HCT116 (cell line): Measurements from ENCODE around the gene STK32C. TPM values are rescaled to one million over a fixed set of nuclear protein-coding genes. Genes with fewer than 3 reads are reported as not detected.

Source experiments
- ATAC-seq: fragments of 200-7000 bp; cut with Tn5 transposase; 2 replicates; pipeline ENCODE4 v1.9.1; 2020; ENCODE audit warnings: mild to moderate bottlenecking, moderate library complexity
- BruUV-seq: library from RNA; stranded (reverse); fragments of 400-500 nt; replicated peaks from 2 replicates; lab custom pipeline; 2021; lab: Mats Ljungman, UMichigan
- CTCF ChIA-PET: fragments of 300-600 bp; sonication (Branson Sonifier 250); formaldehyde crosslinking; loops from one replicate; lab custom pipeline; 2021; ENCODE audit warnings: antibody characterized with exemption; lab: Charles Lee
- POLR2A ChIA-PET: fragments of 300-600, 350-600 bp; sonication (Branson Sonifier 250); formaldehyde crosslinking; loops from one replicate; lab custom pipeline; 2021; ENCODE audit warnings: antibody characterized with exemption; lab: Charles Lee
- RAD21 ChIA-PET, 2 experiments: fragments of 300-600 bp; sonication (Branson Sonifier 250); formaldehyde crosslinking; loops; one replicate each; lab custom pipeline; 2023; ENCODE audit warnings: low total read pairs in 2 of 2; ENCODE audit not compliant: uncharacterized antibody in 2 of 2, unreplicated experiment in 2 of 2, low non-redundant PET in 1 of 2; lab: Charles Lee
- DNase-seq: peaks from one replicate; pipeline ENCODE4 v3.0.0-alpha.2; 2010; ENCODE audit warnings: low read depth, low spot score
- H2AFZ ChIP-seq: fragments of 200-600 bp; shearing (Covaris generic), sonication (generic); 2 replicates; pipeline ENCODE4 v1.6.1; 2017; ENCODE audit warnings: low read depth, mixed run types, mixed read lengths, antibody characterized with exemption, low read length; ENCODE audit not compliant: poor library complexity, severe bottlenecking
- H3K27ac ChIP-seq: 2 replicates; pipeline ENCODE4 v1.5.1; 2012; ENCODE audit warnings: low read depth, low read length
- H3K27me3 ChIP-seq: fragments of 200-600 bp; sonication (generic); 2 replicates; pipeline ENCODE4 v1.6.1; 2016; ENCODE audit warnings: mixed run types, low read length, mixed read lengths; ENCODE audit not compliant: insufficient read depth
- H3K36me3 ChIP-seq, 2 experiments: fragments of 200-500 bp in 1 of 2; fragments of 200-600 bp in 1 of 2; sonication (Bioruptor generic) in 1 of 2; sonication (generic) in 1 of 2; 2 replicates each; pipeline versions ENCODE4 v1.5.1 to v1.6.1; 2014 to 2016; ENCODE audit warnings: low read length in 2 of 2, inconsistent platforms in 1 of 2, mixed read lengths in 1 of 2, mixed run types in 1 of 2; ENCODE audit not compliant: insufficient read depth in 2 of 2, control insufficient read depth in 1 of 2
- H3K4me1 ChIP-seq, 2 experiments: fragments of 200-600 bp in 1 of 2; sonication (generic) in 1 of 2; 2 replicates each; pipeline versions ENCODE4 v1.5.1 to v1.6.1; 2012 to 2017; ENCODE audit warnings: low read length in 2 of 2, inconsistent platforms in 1 of 2, mild to moderate bottlenecking in 1 of 2, mixed read lengths in 1 of 2, mixed run types in 1 of 2, moderate library complexity in 1 of 2; ENCODE audit not compliant: insufficient read depth in 2 of 2, control insufficient read depth in 1 of 2
- H3K4me2 ChIP-seq: fragments of 200-600 bp; sonication (generic); 2 replicates; pipeline ENCODE4 v1.6.1; 2017; ENCODE audit warnings: mixed run types, low read length, mixed read lengths
- H3K4me3 ChIP-seq, 2 experiments: fragments of 200-600 bp in 1 of 2; sonication (generic) in 1 of 2; replicated peaks in 1 of 2; 2 replicates each; pipeline ENCODE4 v1.5.1; 2011 to 2016; ENCODE audit warnings: low read length in 2 of 2, control low read depth in 1 of 2, low read depth in 1 of 2, mild to moderate bottlenecking in 1 of 2, mixed read lengths in 1 of 2, mixed run types in 1 of 2
- H3K79me2 ChIP-seq: fragments of 200-600 bp; sonication (generic); 2 replicates; pipeline ENCODE4 v1.6.1; 2017; ENCODE audit warnings: mild to moderate bottlenecking, mixed run types, low read length, moderate library complexity, mixed read lengths; ENCODE audit not compliant: insufficient read depth
- H3K9ac ChIP-seq: fragments of 200-600 bp; sonication (generic); 2 replicates; pipeline ENCODE4 v1.6.1; 2016; ENCODE audit warnings: low read length, mixed read lengths
- H3K9me2 ChIP-seq: fragments of 200-600 bp; sonication (generic), shearing (Covaris generic); 2 replicates; pipeline ENCODE4 v1.6.1; 2017; ENCODE audit warnings: mixed run types, mild to moderate bottlenecking, moderate library complexity; ENCODE audit not compliant: insufficient read depth
- H3K9me3 ChIP-seq, 2 experiments: fragments of 200-500 bp in 1 of 2; fragments of 200-600 bp in 1 of 2; sonication (Bioruptor generic) in 1 of 2; sonication (generic) in 1 of 2; 2 replicates each; pipeline ENCODE4 v1.6.1; 2014 to 2017; ENCODE audit warnings: low read length in 2 of 2, mixed read lengths in 2 of 2, inconsistent platforms in 1 of 2, low read depth in 1 of 2, mild to moderate bottlenecking in 1 of 2, mixed run types in 1 of 2, moderate library complexity in 1 of 2; ENCODE audit not compliant: control insufficient read depth in 1 of 2, insufficient read depth in 1 of 2
- H4K20me1 ChIP-seq: fragments of 200-600 bp; sonication (generic), shearing (Covaris generic); 2 replicates; pipeline ENCODE4 v1.6.1; 2017; ENCODE audit warnings: mixed run types, mild to moderate bottlenecking, moderate library complexity; ENCODE audit not compliant: insufficient read depth
- ELF1 ChIP-seq: IDR thresholded peaks from 2 replicates; pipeline ENCODE4 v1.6.1; 2012; ENCODE audit warnings: low read depth, borderline replicate concordance
- EZH2phosphoT487 ChIP-seq: fragments of 200-600 bp; IDR thresholded peaks from 2 replicates; pipeline ENCODE4 v1.6.1; 2018; ENCODE audit warnings: antibody characterized with exemption, borderline replicate concordance
- FOSL1 ChIP-seq: IDR thresholded peaks from 2 replicates; pipeline ENCODE4 v1.6.1; 2012; ENCODE audit warnings: low read depth
- POLR2A ChIP-seq: IDR thresholded peaks from 2 replicates; pipeline ENCODE4 v1.7.0; 2011; ENCODE audit warnings: borderline replicate concordance; ENCODE audit not compliant: insufficient read depth, insufficient read length; ENCODE audit errors: extremely low read depth
- SP1 ChIP-seq: IDR thresholded peaks from 2 replicates; pipeline ENCODE4 v1.6.1; 2012; ENCODE audit warnings: low read depth
- YY1 ChIP-seq: IDR thresholded peaks from 2 replicates; pipeline ENCODE4 v1.6.1; 2011; ENCODE audit warnings: low read length, low read depth, moderate library complexity, mild to moderate bottlenecking; ENCODE audit not compliant: insufficient replicate concordance; ENCODE audit errors: extremely low read depth
- ZFX ChIP-seq: fragments of 450-650 bp; IDR thresholded peaks from 2 replicates; pipeline ENCODE4 v1.6.1; 2017
- ZNF274 ChIP-seq: fragments of 200-500 bp; sonication (Bioruptor generic); IDR thresholded peaks from 2 replicates; pipeline ENCODE4 v1.6.1; 2014; ENCODE audit warnings: mild to moderate bottlenecking, low read depth, low read length, inconsistent platforms
- intact Hi-C: fragments of 100-400 bp; cut with micrococcal nuclease; formaldehyde crosslinking; loops from 2 replicates; pipeline ENCODE4 v1.10.0; 2022
- total RNA-seq: library from RNA; stranded (reverse); gene quantifications from one replicate; pipeline ENCODE4 v1.2.1, GENCODE V29; 2021; ENCODE audit not compliant: unreplicated experiment

Gene STK32C
- total RNA-seq, 1 experiment from 2014 or later, result 29.7 TPM

GRCh38 chr10:132347931-132348267, 40.1 kb upstream of the STK32C start:
- BruUV-seq, result no TSS peak
- Histone ChIP-seq H3K27ac (no peak overlapping the region), H3K4me3 (no peak overlapping the region), H3K36me3 (no peaks in the 10 kb centered on the region), H3K79me2 (no peaks in the 10 kb centered on the region), H3K9me2 (no peaks in the 10 kb centered on the region), H2AFZ (no peak overlapping the region), H3K4me2 (no peak overlapping the region), H4K20me1 (no peaks in the 10 kb centered on the region), H3K9ac (no peak overlapping the region), H3K9me3 (no peaks in the 10 kb centered on the region), H3K4me1 (no peaks in the 10 kb centered on the region), H3K27me3 (no peaks in the 10 kb centered on the region)
- RAD21 ChIA-PET, result no interaction called here
- DNase-seq (no peak), ATAC-seq (no peak)
- TF ChIP-seq FOSL1 (no peak), ZNF274 (no peak)
- intact Hi-C loops, result no loop called here
- CTCF ChIA-PET, result interaction anchor here (0.8 kb wide), 1 partner anchor 13 kb away, joined by 3 read pairs; no protein-coding TSS in a partner anchor
- POLR2A ChIA-PET, result no interaction called here

- H2AFZ ChIP-seq, result no peak overlapping the region
- ATAC-seq (no peak), DNase-seq (no peak)
- BruUV-seq, result no TSS peak
- no peaks in the 10 kb centered on the region for H3K27me3 ChIP-seq
- intact Hi-C loops, result no loop called here
- CTCF ChIA-PET, result no interaction called here
- H4K20me1 ChIP-seq, result no peaks in the 10 kb centered on the region
- POLR2A ChIA-PET, result no interaction called here
- H3K9ac ChIP-seq, result no peak overlapping the region
- H3K4me1 ChIP-seq, result no peaks in the 10 kb centered on the region
- H3K9me3 ChIP-seq, result no peaks in the 10 kb centered on the region
- no peaks in the 10 kb centered on the region for H3K9me2 ChIP-seq
- H3K4me3 ChIP-seq, result no peak overlapping the region
- no peak overlapping the region for H3K4me2 ChIP-seq
- H3K27ac ChIP-seq, result no peak overlapping the region
- TF ChIP-seq POLR2A, result no peak
- no peak for TF ChIP-seq SP1
- no peak for TF ChIP-seq EZH2phosphoT487
- TF ChIP-seq ELF1, result no peak
- no peak for TF ChIP-seq YY1
- TF ChIP-seq ZFX, result no peak
- H3K36me3 ChIP-seq, result no peaks in the 10 kb centered on the region
- no peaks in the 10 kb centered on the region for H3K79me2 ChIP-seq
- RAD21 ChIA-PET, result no interaction called here
Observed at GRCh38 chr10:132347211-132347930, 39.6 kb upstream of the STK32C start.
